Stimulated activated naive CD8-positive, alpha-beta T cell treated with anti-CD3 and anti-CD28 coated beads, Interleukin-15, Interleukin-2, amounts not matched to agents 100 U/mL and 50 U/mL, for 24 hours (primary cell): ENCODE data around the gene FAM163A.
"Not testable (repeated sequence)": the region's sequence is repeated elsewhere in the genome, so short reads cannot be mapped to it uniquely, and the experiment has no call there.

Experiments
- ATAC-seq: fragments of 150-1000 bp; cut with Tn5 transposase; one replicate; pipeline ENCODE4 v1.10.0; 2021
- DNase-seq: peaks from one replicate; pipeline ENCODE4 v3.0.0; 2021

The FAM163A gene

DNA sequence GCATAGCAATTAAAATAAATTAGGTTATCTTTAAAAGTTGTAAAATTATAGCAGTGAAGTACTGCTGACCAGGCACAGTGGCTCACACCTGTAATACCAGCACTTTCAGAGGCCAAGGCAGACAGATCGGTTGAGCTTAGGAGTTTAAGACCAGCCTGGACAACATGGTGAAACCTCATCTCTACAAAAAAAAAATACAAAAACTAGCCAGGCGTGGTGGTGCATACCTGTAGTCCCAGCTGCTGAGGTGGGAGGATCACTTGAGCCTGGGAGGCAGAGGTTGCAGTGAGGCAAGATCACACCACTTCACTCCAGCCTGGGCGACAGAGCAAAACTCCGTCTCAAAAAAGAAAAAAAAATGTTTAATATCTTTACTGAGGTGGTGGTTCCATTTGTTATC lies 112.7 kb downstream of the FAM163A start:
- ATAC-seq, DNase-seq: not testable (repeated sequence)

DNA sequence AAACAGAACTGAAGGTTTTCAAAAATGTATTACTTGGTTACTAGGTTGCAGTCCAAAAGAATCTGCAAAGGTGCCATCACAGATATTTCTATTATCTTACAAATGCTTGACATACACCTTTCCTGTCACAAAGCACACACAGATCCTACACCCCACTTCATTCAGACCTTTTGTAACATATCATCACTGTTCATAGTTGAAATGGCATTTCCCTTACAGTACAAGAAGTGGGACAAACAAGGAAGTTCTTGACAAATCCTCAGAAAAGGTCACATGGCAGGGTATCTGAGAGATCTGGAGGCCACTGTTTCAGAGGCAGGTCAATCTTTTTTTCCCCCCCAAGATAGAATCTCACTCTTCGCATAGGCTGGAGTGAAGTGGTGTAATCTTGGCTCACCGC lies 113.2 kb downstream of the FAM163A start:
- ATAC-seq (no peak), DNase-seq (no peak)

DNA sequence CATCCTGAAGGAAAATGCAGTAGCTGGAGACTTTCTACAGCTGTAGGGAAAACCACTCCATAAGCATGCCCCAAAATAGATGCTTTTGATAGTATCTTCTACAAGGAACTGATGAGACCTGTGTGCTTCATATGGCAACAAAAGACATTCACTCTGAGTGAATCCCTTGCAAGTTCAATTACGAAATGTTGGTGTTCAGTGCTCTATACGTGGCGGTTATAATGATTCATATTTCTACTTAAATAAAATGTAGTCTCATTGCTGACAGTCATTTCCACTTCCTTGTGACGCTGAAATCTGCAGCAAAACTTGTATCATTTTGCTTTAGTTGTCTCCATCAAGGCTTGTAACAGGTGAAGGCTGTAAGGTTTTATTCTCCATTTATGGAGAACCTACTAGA lies 113.9 kb downstream of the FAM163A start:
- DNase-seq, result no peak
- no peak for ATAC-seq

DNA sequence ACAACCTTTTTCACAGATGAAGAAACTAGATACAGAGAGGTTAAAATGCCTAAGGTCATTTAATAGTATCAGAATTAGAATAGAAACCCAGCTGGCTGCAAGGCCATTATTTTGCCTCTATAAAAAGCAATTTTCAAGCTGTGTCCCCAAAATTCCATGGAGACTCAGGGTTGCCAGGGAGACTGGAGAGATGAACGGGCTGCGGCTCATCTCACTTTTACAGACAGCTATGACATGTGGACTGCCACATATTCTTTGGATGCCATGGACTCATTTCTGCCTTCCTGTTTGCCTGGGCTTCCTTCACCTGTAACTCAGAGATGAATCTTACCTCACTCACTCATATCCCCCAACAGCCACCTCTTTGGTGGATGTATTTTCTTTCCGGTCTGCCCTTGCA lies 117.6 kb downstream of the FAM163A start:
- DNase-seq (no peak), ATAC-seq (no peak)

DNA sequence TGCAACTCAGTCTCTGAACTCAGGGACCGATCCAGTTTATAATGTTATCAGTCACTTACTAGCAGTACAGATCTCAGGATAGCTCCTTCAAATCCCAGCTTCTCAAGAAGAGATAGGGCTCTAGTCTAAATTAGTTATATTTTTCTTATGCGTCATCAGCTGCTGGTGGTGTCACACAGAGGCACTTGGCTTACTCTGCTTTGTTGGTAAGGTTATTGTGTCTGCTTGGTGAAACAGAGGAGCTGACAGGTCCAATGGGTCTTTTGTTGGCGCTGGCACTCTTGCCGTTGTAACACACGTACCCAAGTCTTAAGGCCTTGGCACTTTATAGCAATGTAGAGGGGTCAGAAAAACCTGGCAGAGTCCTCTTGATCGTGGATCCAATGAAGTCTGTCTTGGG lies 122.3 kb downstream of the FAM163A start:
- DNase-seq, result no peak
- ATAC-seq, result no peak
